HUES6 (cell line): ENCODE data around the gene HTR3A.

Source experiments
- H3K27ac ChIP-seq: 2 replicates; pipeline ENCODE4 v1.7.0; 2013; ENCODE audit warnings: low read depth, mild to moderate bottlenecking, low read length, inconsistent platforms
- H3K27me3 ChIP-seq: 2 replicates; pipeline ENCODE4 v1.6.1; 2013; ENCODE audit warnings: low read length; ENCODE audit not compliant: control insufficient read depth, insufficient read depth
- H3K36me3 ChIP-seq: 2 replicates; pipeline ENCODE4 v1.6.1; 2013; ENCODE audit warnings: low read length; ENCODE audit not compliant: control insufficient read depth, insufficient read depth
- H3K4me1 ChIP-seq: 2 replicates; pipeline ENCODE4 v1.6.1; 2013; ENCODE audit warnings: low read length; ENCODE audit not compliant: control insufficient read depth, insufficient read depth
- H3K4me3 ChIP-seq: 2 replicates; pipeline ENCODE4 v1.5.1; 2013; ENCODE audit warnings: low read depth, low read length
- H3K9ac ChIP-seq: one replicate; pipeline ENCODE4 v1.6.1; 2013; ENCODE audit warnings: mild to moderate bottlenecking, low read length
- H3K9me3 ChIP-seq: 2 replicates; pipeline ENCODE4 v1.6.1; 2013; ENCODE audit warnings: low read depth, low read length; ENCODE audit not compliant: control insufficient read depth, insufficient read depth

The HTR3A gene

DNA sequence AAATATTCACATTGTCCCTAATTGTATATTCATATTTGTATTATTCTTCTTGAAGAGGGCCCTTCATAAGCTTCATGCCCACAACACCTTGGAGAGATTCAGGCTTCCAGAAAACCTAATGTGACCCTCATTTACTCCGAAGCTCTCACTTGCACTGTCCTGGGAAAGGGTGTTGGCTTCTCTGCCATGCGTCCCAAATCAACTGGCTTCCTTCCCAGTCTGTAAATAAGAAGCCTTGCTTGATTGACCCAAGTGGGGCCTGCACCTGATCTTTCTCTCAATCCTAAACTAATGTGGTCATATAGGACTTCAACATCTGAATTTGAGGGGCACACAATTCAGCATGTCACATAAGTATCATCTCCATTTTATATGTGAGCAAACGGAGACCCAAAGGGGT, 44.1 kb downstream of the HTR3A start:
- Histone ChIP-seq H3K4me3 (no peak overlapping the region), H3K27ac (no peak overlapping the region), H3K36me3 (no peaks in the 10 kb centered on the region), H3K9me3 (no peaks in the 10 kb centered on the region), H3K4me1 (no peaks in the 10 kb centered on the region), H3K9ac (no peak overlapping the region), H3K27me3 (no peaks in the 10 kb centered on the region)

GRCh38 chr11:114019574-114019973, 44.7 kb downstream of the HTR3A start:
- H3K9me3 ChIP-seq: no peaks in the 10 kb centered on the region
- no peak overlapping the region for H3K27ac ChIP-seq
- H3K4me1 ChIP-seq: no peaks in the 10 kb centered on the region
- H3K27me3 ChIP-seq: no peaks in the 10 kb centered on the region
- H3K9ac ChIP-seq: no peak overlapping the region
- H3K36me3 ChIP-seq: no peaks in the 10 kb centered on the region
- no peak overlapping the region for H3K4me3 ChIP-seq

- no peaks in the 10 kb centered on the region for H3K36me3 ChIP-seq
- no peaks in the 10 kb centered on the region for H3K4me1 ChIP-seq
- no peak overlapping the region for H3K4me3 ChIP-seq
- H3K27ac ChIP-seq: no peak overlapping the region
- no peak overlapping the region for H3K9ac ChIP-seq
- H3K27me3 ChIP-seq: peaks cover 16% of the 10 kb centered on the region; the same call in 1 of the 2 replicates
- H3K9me3 ChIP-seq: no peaks in the 10 kb centered on the region
Measured at GRCh38 chr11:114025329-114025907, 50.5 kb downstream of the HTR3A start.

DNA sequence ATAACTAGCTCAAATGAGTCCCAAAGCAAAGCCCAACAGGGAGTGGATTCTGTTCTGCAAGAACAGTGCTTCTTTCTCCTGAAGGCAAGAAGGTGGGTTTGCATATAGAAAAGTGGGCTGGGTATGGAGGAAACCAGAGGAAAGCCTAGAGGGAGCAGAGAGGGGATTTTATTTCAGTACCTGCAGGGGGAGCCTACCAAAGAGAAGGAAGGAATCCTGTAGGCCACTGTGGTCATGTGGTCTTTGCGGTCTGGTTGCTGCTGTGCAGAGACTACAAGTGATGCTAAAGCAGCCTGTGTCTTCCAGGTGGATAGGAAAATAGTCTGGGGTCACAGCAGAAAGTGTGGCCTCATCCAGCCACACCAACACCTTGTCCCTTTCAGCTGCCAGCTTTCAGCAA, 51.4 kb downstream of the HTR3A start:
- H3K4me3 ChIP-seq: no peak overlapping the region
- H3K27me3 ChIP-seq: peaks cover 19% of the 10 kb centered on the region; the same call in 1 of the 2 replicates
- no peaks in the 10 kb centered on the region for H3K36me3 ChIP-seq
- no peaks in the 10 kb centered on the region for H3K9me3 ChIP-seq
- H3K9ac ChIP-seq: no peak overlapping the region
- no peaks in the 10 kb centered on the region for H3K4me1 ChIP-seq
- H3K27ac ChIP-seq: no peak overlapping the region

- Histone ChIP-seq H3K27me3 (peaks cover 19% of the 10 kb centered on the region; the same call in 1 of the 2 replicates), H3K4me3 (no peak overlapping the region)
Measured at GRCh38 chr11:114027391-114027790, 52.5 kb downstream of the HTR3A start.

DNA sequence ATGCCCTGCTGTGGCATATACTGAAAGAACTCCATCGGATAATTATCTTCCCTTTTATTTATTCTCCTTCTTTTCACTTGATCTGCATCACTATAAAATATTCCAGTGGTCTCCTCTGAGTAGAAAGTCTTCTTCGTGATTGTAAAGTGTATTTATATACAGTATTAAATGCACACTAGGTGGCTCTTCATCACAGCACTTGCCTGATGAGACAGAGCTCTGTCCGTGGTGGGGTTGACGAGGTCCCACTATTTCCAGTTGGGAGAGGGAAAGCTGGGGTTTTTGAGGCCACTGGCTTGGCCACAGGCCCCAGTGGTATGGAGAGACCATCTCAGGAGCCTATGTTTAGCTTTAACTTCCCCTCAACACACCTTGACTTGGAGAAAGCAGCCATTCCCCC, 53.0 kb downstream of the HTR3A start:
- peaks cover 19% of the 10 kb centered on the region; the same call in 1 of the 2 replicates for H3K27me3 ChIP-seq
- H3K27ac ChIP-seq: no peak overlapping the region
- no peaks in the 10 kb centered on the region for H3K36me3 ChIP-seq
- H3K4me3 ChIP-seq: no peak overlapping the region
- H3K9me3 ChIP-seq: no peaks in the 10 kb centered on the region
- H3K4me1 ChIP-seq: no peaks in the 10 kb centered on the region
- H3K9ac ChIP-seq: no peak overlapping the region

More at GRCh38 chr11:114027391-114027790, 52.5 kb downstream of the HTR3A start:
- Histone ChIP-seq H3K9ac (no peak overlapping the region), H3K4me1 (no peaks in the 10 kb centered on the region), H3K9me3 (no peaks in the 10 kb centered on the region), H3K36me3 (no peaks in the 10 kb centered on the region), H3K27ac (no peak overlapping the region)

DNA sequence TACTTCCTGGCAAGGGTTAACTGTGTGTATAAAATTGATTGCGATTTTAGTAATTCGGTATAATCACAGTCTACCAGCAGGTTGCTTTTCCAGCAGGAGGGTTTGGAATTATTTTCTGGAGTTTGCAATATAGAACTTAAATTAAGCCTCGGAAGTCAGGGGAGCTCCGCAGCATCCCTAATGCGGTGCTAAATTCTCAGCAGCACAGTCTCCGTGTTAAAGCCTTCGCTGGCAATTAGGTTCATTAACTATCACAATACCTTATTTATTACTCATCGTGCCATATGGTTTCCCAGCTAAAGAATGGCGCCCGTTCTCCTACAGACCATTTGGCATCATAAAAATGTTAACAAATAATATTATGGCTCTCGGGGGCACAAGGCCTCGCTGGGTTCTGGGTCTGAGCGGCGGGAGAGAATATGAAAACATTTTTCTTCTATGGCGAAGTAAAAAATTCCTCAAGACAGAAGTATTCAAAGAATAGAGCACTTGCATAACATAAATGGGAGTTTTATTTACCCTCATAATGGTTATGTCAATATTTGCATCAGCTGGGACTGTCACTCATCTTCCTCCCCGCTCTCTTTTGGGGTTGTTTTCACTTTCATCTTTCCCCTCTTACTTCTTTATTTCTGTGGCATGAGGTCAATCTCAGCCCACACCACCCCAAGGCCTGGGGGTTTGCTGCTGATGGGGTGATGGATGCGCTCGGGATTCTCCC, 56.5 kb downstream of the HTR3A start:
- no peak overlapping the region for H3K9ac ChIP-seq
- H3K4me3 ChIP-seq: no peak overlapping the region
- H3K36me3 ChIP-seq: no peaks in the 10 kb centered on the region
- no peaks in the 10 kb centered on the region for H3K9me3 ChIP-seq
- no peaks in the 10 kb centered on the region for H3K4me1 ChIP-seq
- peaks cover 19% of the 10 kb centered on the region; the same call in 1 of the 2 replicates for H3K27me3 ChIP-seq
- H3K27ac ChIP-seq: no peak overlapping the region

GRCh38 chr11:114031967-114032320, 57.0 kb downstream of the HTR3A start:
- Histone ChIP-seq H3K27ac (no peak overlapping the region), H3K36me3 (no peaks in the 10 kb centered on the region), H3K4me3 (no peak overlapping the region), H3K9me3 (no peaks in the 10 kb centered on the region), H3K27me3 (peaks cover 23% of the 10 kb centered on the region; the same call in 1 of the 2 replicates), H3K9ac (no peak overlapping the region), H3K4me1 (no peaks in the 10 kb centered on the region)

DNA sequence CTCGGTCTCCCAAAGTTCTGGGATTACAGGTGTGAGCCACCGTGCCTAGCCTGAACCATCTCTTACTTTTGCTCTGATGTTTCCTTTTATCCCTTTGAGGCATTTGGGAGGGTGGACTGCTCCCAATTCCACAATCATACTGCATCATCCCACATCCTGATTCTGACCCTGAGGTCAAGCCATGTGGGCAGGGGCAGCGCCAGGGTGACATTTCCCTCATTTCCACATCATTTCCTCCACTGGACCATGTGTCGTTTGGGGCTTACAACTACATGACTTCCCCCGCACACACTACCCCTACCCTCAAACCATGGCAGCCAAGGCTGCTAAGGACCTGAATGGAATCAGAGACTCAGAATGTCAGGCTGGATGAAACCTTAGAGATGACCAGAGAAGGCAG, 58.2 kb downstream of the HTR3A start:
- Histone ChIP-seq H3K27me3 (peaks cover 23% of the 10 kb centered on the region; the same call in 1 of the 2 replicates), H3K9ac (no peak overlapping the region), H3K4me1 (no peaks in the 10 kb centered on the region), H3K36me3 (no peaks in the 10 kb centered on the region), H3K27ac (no peak overlapping the region), H3K9me3 (no peaks in the 10 kb centered on the region), H3K4me3 (no peak overlapping the region)

GRCh38 chr11:114033572-114033971, 58.7 kb downstream of the HTR3A start:
- no peaks in the 10 kb centered on the region for H3K36me3 ChIP-seq
- no peaks in the 10 kb centered on the region for H3K4me1 ChIP-seq
- no peak overlapping the region for H3K4me3 ChIP-seq
- H3K27ac ChIP-seq: no peak overlapping the region
- no peak overlapping the region for H3K9ac ChIP-seq
- peaks cover 21% of the 10 kb centered on the region; the same call in 1 of the 2 replicates for H3K27me3 ChIP-seq
- no peaks in the 10 kb centered on the region for H3K9me3 ChIP-seq

DNA sequence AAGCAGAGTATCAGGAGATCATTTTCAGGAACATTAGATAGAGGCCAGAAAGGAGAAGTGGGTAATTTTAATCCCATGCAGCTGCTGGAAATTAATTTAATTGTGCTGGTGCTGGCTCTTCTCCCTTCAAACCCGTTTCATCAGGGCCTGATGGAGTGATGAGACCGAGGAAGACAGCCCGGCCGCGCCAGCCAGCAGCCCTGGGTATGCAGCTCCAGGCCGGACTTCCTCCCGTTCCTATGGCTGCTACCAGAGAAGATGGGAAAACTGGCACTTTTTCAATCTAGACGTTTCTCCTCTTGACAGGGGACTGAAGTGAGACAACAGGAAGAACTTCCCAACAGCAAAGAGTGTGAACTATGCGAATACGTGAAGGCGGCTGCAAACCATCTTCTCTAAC, 60.0 kb downstream of the HTR3A start:
- Histone ChIP-seq H3K4me3 (no peak overlapping the region), H3K36me3 (no peaks in the 10 kb centered on the region), H3K4me1 (no peaks in the 10 kb centered on the region), H3K27me3 (peaks cover 11% of the 10 kb centered on the region; the same call in 1 of the 2 replicates), H3K9me3 (no peaks in the 10 kb centered on the region), H3K27ac (no peak overlapping the region), H3K9ac (no peak overlapping the region)
